H1 (cell line): Measurements from ENCODE around the gene DRG1. TPM values are rescaled to one million over a fixed set of nuclear protein-coding genes. Genes with fewer than 3 reads are reported as not detected.

ENCODE experiments used
- MAFK ChIP-seq: IDR thresholded peaks from 2 replicates; pipeline ENCODE4 v1.6.1; 2012; ENCODE audit warnings: low read depth, mild to moderate bottlenecking, improper control_type of control experiment, low read length
- POLR2AphosphoS5 ChIP-seq: IDR thresholded peaks from 2 replicates; pipeline ENCODE4 v1.6.1; 2011; ENCODE audit warnings: low read depth, low read length
- polyA plus RNA-seq, 7 experiments: library from polyadenylated mRNA; depleted of rRNA in 3 of 7; stranded (reverse) in 5 of 7; unstranded in 2 of 7; fragments of >200 nt in 5 of 7; fragments of 200-250 nt in 2 of 7; gene quantifications; 1 replicate in 5 of 7; 2 replicates in 1 of 7; 4 replicates in 1 of 7; pipeline versions ENCODE4 v1.2.1 to v1.2.3, GENCODE V29; 2011 to 2013; ENCODE audit warnings: missing spikeins in 2 of 7, mixed read lengths in 2 of 7
- total RNA-seq: library from RNA; stranded (reverse); fragmentation: NEBNext Ultra II Directional; extraction: Animal tissue kit (Norgen Biotek cat#: 25700); gene quantifications from 2 replicates; pipeline ENCODE4 v1.2.1, GENCODE V29; 2021
- TF ChIP-seq, protein P1 (sequence below): IDR thresholded peaks from 2 replicates; pipeline ENCODE4 v1.6.1; 2011; ENCODE audit warnings: low read length, improper control_type of control experiment

Gene DRG1
- total and polyA plus RNA-seq, 2 of the 8 experiments (the other 6 are each of a cell fraction or from before 2014, with no cell fraction given), result 45.3 to 81.9 TPM

DNA sequence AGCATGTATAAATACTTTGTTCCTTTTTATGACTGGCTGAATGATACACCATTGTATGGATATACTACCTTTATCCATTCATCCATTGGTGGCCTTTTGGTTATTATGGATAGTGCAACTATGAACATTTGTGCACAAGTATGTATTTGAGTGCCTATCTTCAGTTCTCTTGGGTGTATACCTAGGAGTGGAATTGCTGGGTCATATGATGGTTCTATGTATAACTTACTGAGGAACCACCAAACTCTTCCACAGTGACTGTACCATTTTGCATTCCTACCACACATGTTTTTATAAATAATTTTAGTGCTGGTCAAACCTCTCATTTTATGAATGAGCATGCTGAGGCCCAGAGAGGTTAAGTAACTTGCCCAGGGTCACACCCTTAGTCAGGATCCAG, 49.4 kb upstream of the DRG1 start (continued):
- TF ChIP-seq POLR2AphosphoS5 (no peak), MAFK (no peak)
- TF ChIP-seq, protein P1, sequence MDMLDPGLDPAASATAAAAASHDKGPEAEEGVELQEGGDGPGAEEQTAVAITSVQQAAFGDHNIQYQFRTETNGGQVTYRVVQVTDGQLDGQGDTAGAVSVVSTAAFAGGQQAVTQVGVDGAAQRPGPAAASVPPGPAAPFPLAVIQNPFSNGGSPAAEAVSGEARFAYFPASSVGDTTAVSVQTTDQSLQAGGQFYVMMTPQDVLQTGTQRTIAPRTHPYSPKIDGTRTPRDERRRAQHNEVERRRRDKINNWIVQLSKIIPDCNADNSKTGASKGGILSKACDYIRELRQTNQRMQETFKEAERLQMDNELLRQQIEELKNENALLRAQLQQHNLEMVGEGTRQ, result no peak
